KMS-11 (cell line): ENCODE data around the gene ZNF236.
A peak's percentile ranks its signal among the peaks of the same experiment; 100 is the strongest.

Experiments
- H2AFZ ChIP-seq: fragments of 200-600 bp; sonication (generic); 2 replicates; pipeline ENCODE4 v1.6.1; 2016; ENCODE audit warnings: antibody characterized with exemption, mixed run types, low read depth
- H3K27ac ChIP-seq: fragments of 200-600 bp; sonication (generic); 2 replicates; pipeline ENCODE4 v1.6.1; 2016; ENCODE audit warnings: mild to moderate bottlenecking, mixed run types
- H3K27me3 ChIP-seq: fragments of 200-600 bp; sonication (generic); 2 replicates; pipeline ENCODE4 v1.6.1; 2017; ENCODE audit warnings: mild to moderate bottlenecking, low read depth, mixed run types, moderate library complexity; ENCODE audit not compliant: insufficient read depth
- H3K36me3 ChIP-seq: fragments of 200-600 bp; sonication (generic); 2 replicates; pipeline ENCODE4 v1.6.1; 2017; ENCODE audit warnings: mild to moderate bottlenecking, mixed run types; ENCODE audit not compliant: insufficient read depth
- H3K4me1 ChIP-seq: fragments of 200-600 bp; sonication (generic); 2 replicates; pipeline ENCODE4 v1.6.1; 2016; ENCODE audit warnings: mild to moderate bottlenecking, low read depth, mixed run types; ENCODE audit not compliant: poor library complexity, severe bottlenecking
- H3K4me2 ChIP-seq: fragments of 200-600 bp; sonication (generic); 2 replicates; pipeline ENCODE4 v1.7.0; 2016; ENCODE audit warnings: mild to moderate bottlenecking, mixed run types
- H3K4me3 ChIP-seq: fragments of 200-600 bp; sonication (generic); IDR thresholded peaks from 2 replicates; pipeline ENCODE4 v1.6.1; 2017; ENCODE audit warnings: low read depth, low read length, mixed read lengths; ENCODE audit not compliant: insufficient read depth
- H3K79me2 ChIP-seq: fragments of 200-600 bp; sonication (generic); 2 replicates; pipeline ENCODE4 v1.6.1; 2016; ENCODE audit warnings: low read depth, mixed run types; ENCODE audit not compliant: insufficient read depth
- H3K9ac ChIP-seq: fragments of 200-600 bp; sonication (generic); 2 replicates; pipeline ENCODE4 v1.6.1; 2016; ENCODE audit warnings: mild to moderate bottlenecking, mixed run types
- H4K20me1 ChIP-seq: fragments of 200-600 bp; sonication (generic); 2 replicates; pipeline ENCODE4 v1.6.1; 2016; ENCODE audit warnings: mild to moderate bottlenecking, mixed run types; ENCODE audit not compliant: insufficient read depth
- TF ChIP-seq, protein P1 (sequence below): fragments of 200-600 bp; sonication (generic); conservative IDR thresholded peaks from 2 replicates; pipeline ENCODE4 v1.6.1; 2017; ENCODE audit warnings: low read depth, mild to moderate bottlenecking, antibody characterized with exemption, low read length, moderate library complexity, mixed read lengths

The ZNF236 gene

DNA sequence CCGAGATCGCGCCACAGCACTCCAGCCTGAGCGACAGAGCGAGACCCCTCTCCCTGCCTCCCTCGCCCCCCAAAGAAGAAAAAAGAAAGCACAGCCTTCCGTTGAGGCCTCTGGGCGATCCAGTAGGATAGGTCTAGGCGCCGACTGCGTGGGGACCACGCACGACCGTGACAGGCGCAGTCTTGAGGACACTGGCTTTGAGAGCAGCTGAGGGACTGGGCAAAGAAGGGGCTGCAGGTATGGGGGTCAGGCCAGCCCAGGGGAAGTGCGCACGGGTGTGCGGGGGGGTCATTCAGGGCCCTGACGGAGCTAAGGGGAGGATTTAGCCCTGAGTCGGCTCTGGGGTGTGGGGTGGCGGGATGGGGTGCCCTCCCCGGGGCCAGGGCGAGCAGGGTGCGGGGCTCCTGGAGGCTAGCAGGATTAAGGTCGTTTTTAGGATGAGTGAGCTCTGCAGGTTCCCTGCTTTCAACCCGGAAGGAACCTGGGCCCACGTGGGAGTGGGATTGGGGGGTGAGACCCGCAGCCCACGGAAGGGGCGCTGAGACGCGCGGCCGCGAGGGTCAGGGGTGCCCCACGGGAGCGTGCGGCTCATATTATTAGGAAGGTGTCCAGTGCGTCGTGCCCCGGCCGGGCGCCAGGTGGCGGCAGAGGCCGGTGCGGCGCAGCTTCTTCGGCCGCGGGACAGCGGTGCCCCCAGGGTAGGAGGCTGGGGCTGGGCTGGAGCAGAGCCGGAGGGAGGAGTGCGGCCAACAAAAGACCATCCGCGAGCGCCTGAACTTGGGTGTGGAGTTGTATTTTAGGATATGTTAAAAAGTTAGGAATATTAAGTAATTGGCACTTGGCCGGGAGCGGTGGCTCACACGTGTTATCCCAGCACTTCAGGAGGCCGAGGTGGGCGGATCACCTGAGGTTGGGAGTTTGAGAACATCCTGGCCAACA is 20.5 kb upstream of the ZNF236 start:
- peak overlapping the region; percentile 34; the same call in 1 of the 2 replicates for H3K9ac ChIP-seq
- peak overlapping the region; percentile 64 for H3K4me2 ChIP-seq
- H3K4me3 ChIP-seq = no peak overlapping the region
- no peaks in the 10 kb centered on the region for H3K79me2 ChIP-seq
- no peak overlapping the region for H3K27ac ChIP-seq
- H3K36me3 ChIP-seq = no peaks in the 10 kb centered on the region
- no peaks in the 10 kb centered on the region for H4K20me1 ChIP-seq
- no peaks in the 10 kb centered on the region for H3K27me3 ChIP-seq
- peak overlapping the region; percentile 78 for H2AFZ ChIP-seq
- TF ChIP-seq, protein P1, sequence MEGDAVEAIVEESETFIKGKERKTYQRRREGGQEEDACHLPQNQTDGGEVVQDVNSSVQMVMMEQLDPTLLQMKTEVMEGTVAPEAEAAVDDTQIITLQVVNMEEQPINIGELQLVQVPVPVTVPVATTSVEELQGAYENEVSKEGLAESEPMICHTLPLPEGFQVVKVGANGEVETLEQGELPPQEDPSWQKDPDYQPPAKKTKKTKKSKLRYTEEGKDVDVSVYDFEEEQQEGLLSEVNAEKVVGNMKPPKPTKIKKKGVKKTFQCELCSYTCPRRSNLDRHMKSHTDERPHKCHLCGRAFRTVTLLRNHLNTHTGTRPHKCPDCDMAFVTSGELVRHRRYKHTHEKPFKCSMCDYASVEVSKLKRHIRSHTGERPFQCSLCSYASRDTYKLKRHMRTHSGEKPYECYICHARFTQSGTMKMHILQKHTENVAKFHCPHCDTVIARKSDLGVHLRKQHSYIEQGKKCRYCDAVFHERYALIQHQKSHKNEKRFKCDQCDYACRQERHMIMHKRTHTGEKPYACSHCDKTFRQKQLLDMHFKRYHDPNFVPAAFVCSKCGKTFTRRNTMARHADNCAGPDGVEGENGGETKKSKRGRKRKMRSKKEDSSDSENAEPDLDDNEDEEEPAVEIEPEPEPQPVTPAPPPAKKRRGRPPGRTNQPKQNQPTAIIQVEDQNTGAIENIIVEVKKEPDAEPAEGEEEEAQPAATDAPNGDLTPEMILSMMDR = peak; percentile 87
- H3K4me1 ChIP-seq = peaks cover 14% of the 10 kb centered on the region

DNA sequence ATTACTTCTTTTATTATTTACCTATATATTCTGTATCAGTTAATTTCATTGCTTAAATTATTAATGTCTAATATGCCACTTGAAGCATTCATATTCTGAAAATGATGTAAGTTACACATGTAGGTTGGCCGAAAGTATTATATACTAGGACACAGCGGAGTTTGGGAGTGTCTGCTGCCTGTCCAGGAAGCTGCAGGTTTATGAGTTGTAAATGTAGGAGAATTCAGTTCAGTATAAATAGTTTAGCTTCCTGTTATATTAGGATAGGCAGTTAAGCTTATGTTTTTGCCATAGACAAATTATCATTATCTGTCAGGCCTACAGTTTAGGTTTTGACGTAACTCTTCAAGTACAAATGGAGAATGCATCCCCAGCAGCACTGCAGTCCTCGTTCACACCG is 18.9 kb upstream of the ZNF236 start:
- Histone ChIP-seq H2AFZ (peak overlapping the region; percentile 36; the same call in 1 of the 2 replicates), H4K20me1 (no peaks in the 10 kb centered on the region), H3K79me2 (no peaks in the 10 kb centered on the region), H3K4me1 (peaks cover 14% of the 10 kb centered on the region), H3K4me3 (no peak overlapping the region), H3K36me3 (no peaks in the 10 kb centered on the region), H3K4me2 (peak overlapping the region; percentile 61), H3K27ac (no peak overlapping the region), H3K9ac (no peak overlapping the region), H3K27me3 (no peaks in the 10 kb centered on the region)
- TF ChIP-seq, protein P1 = no peak

DNA sequence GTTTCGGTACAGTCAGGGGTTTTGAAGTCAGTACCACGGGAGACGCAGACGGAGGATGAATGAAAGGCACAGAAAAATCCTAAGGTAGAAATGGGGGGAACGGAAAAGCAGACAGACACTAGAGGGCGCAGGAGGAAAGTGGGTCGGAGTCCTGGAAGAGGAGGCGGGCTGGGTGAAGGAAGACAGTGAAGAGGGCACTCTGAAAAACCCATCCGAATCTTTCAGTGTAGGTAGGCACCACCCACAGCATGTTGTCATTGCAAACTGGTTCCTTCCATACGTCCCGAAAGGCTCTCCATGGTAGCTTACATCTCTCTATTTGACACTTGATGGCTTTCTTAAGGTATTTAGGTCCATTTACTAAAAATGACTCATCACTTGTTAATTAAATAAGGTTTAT is 18.5 kb upstream of the ZNF236 start:
- Histone ChIP-seq H3K9ac (no peak overlapping the region), H3K36me3 (no peaks in the 10 kb centered on the region), H3K4me3 (no peak overlapping the region), H3K4me2 (peak overlapping the region; percentile 61), H3K79me2 (no peaks in the 10 kb centered on the region), H3K27me3 (no peaks in the 10 kb centered on the region), H3K4me1 (peaks cover 14% of the 10 kb centered on the region), H3K27ac (no peak overlapping the region), H2AFZ (peak overlapping the region; percentile 36; the same call in 1 of the 2 replicates), H4K20me1 (no peaks in the 10 kb centered on the region)
- TF ChIP-seq, protein P1 = peak; percentile 89

DNA sequence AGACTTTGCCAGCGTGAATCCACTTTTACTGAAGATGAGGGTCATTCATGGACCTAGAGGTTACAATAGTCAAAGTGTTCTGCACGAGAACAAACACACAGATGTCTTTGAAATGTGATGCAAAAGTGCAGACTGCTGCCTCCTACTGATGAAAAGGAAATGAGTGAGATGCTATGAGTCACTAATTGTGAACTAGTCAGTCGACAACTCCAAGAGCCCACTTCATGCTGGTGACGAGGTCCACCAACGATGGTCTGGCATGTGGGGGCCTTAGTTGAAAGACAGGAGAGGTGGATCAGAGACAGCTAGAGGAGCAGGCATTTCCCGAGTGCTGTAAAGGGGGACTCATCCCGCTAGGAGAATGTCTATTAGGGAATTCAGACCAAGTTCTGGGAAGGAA is 17.1 kb upstream of the ZNF236 start:
- TF ChIP-seq, protein P1 = 0 out of 2 replicates have a peak, but pooled peaks have one; percentile 19
- H3K4me3 ChIP-seq = no peak overlapping the region
- no peaks in the 10 kb centered on the region for H3K27me3 ChIP-seq
- no peak overlapping the region for H3K9ac ChIP-seq
- H3K36me3 ChIP-seq = no peaks in the 10 kb centered on the region
- no peaks in the 10 kb centered on the region for H3K79me2 ChIP-seq
- no peak overlapping the region for H3K4me2 ChIP-seq
- H2AFZ ChIP-seq = no peak overlapping the region
- no peak overlapping the region for H3K27ac ChIP-seq
- H4K20me1 ChIP-seq = no peaks in the 10 kb centered on the region
- peaks cover 14% of the 10 kb centered on the region for H3K4me1 ChIP-seq
